Erythroblast (primary cell): ENCODE data around the gene PDE4D.

Experiments
- GATA1 ChIP-seq: IDR thresholded peaks from 2 replicates; pipeline ENCODE4 v1.6.1; 2011; ENCODE audit warnings: low read depth, mild to moderate bottlenecking, control low read depth, low read length, moderate library complexity
- POLR2A ChIP-seq: IDR thresholded peaks from 2 replicates; pipeline ENCODE4 v1.6.1; 2011; ENCODE audit warnings: mild to moderate bottlenecking, low read length

- TF ChIP-seq POLR2A = no peak
- no peak for TF ChIP-seq GATA1
These were observed 425.6 kb downstream of the PDE4D start for GRCh38 chr5:59467969-59468368.
